GM12878 (cell line): ENCODE measurements around the gene ADGB. TPM values are rescaled to one million over a fixed set of nuclear protein-coding genes. Genes with fewer than 3 reads are reported as not detected.
"Not testable (repeated sequence)": the region's sequence is repeated elsewhere in the genome, so short reads cannot be mapped to it uniquely, and the experiment has no call there.

Experiments
- ATAC-seq: fragments of 200-7000 bp; cut with Tn5 transposase; 3 replicates; pipeline ENCODE4 v1.9.1; 2020; ENCODE audit warnings: mild to moderate bottlenecking, moderate library complexity
- BruUV-seq: library from RNA; stranded (reverse); fragments of 400-500 nt; replicated peaks from 2 replicates; lab custom pipeline; 2021; lab: Mats Ljungman, UMichigan
- CTCF ChIA-PET: fragments of 300-600 bp; sonication (Branson Sonifier 250); formaldehyde crosslinking; extraction: SDS; loops from one replicate; lab custom pipeline; 2021; ENCODE audit warnings: inconsistent platforms; lab: Yijun Ruan, JAX
- POLR2A ChIA-PET: fragments of 350-600 bp; formaldehyde crosslinking; extraction: SDS; loops from one replicate; lab custom pipeline; 2021; ENCODE audit warnings: inconsistent platforms; lab: Charles Lee
- RAD21 ChIA-PET: fragments of 300-600 bp; sonication (Branson Sonifier 250); formaldehyde crosslinking; loops from one replicate; lab custom pipeline; 2023; ENCODE audit warnings: antibody characterized with exemption; ENCODE audit not compliant: unreplicated experiment; lab: Charles Lee
- SMC1A ChIA-PET: fragments of 300-600 bp; sonication (Branson Sonifier 250); formaldehyde crosslinking; loops from one replicate; lab custom pipeline; 2023; ENCODE audit not compliant: unreplicated experiment, uncharacterized antibody; lab: Charles Lee
- DNase-seq: peaks from one replicate; pipeline ENCODE4 v3.0.0-alpha.2; 2011; ENCODE audit warnings: low read depth, low spot score
- FAIRE-seq: peaks from 3 replicates; lab custom pipeline; 2011; peaks lifted over from hg19 to GRCh38; lab: Jason Lieb, UNC
- H2AFZ ChIP-seq: 2 replicates; pipeline ENCODE4 v1.6.0; 2011; ENCODE audit warnings: low read depth, low read length, control low read depth; ENCODE audit not compliant: control insufficient read depth
- H3K27ac ChIP-seq: 2 replicates; pipeline ENCODE4 v1.5.1; 2011; ENCODE audit warnings: control low read depth; ENCODE audit not compliant: control insufficient read depth, insufficient read depth
- H3K27me3 ChIP-seq, 2 experiments: replicated peaks in 1 of 2; 2 replicates each; pipeline versions ENCODE4 v1.6.0 to v1.6.1; 2011; ENCODE audit warnings: low read length in 1 of 2; ENCODE audit not compliant: control insufficient read depth in 2 of 2, insufficient read depth in 2 of 2
- H3K36me3 ChIP-seq, 2 experiments: 2 replicates each; pipeline ENCODE4 v1.5.1; 2011; ENCODE audit warnings: low read length in 1 of 2; ENCODE audit not compliant: control insufficient read depth in 2 of 2, insufficient read depth in 2 of 2
- H3K4me1 ChIP-seq: 2 replicates; pipeline ENCODE4 v1.6.1; 2011; ENCODE audit warnings: mild to moderate bottlenecking, low read length, moderate library complexity, mixed read lengths; ENCODE audit not compliant: control insufficient read depth, insufficient read depth
- H3K4me2 ChIP-seq: 2 replicates; pipeline ENCODE4 v1.6.0; 2011; ENCODE audit warnings: control low read depth; ENCODE audit not compliant: control insufficient read depth, insufficient read depth
- H3K4me3 ChIP-seq: fragments of 200-600 bp; sonication (generic); 2 replicates; pipeline ENCODE4 v1.5.1; 2016
- H3K79me2 ChIP-seq: 2 replicates; pipeline ENCODE4 v1.6.0; 2011; ENCODE audit warnings: low read length; ENCODE audit not compliant: control insufficient read depth, insufficient read depth
- H3K9ac ChIP-seq: 2 replicates; pipeline ENCODE4 v1.8.0; 2011; ENCODE audit warnings: low read length, control low read depth, mixed read lengths; ENCODE audit not compliant: control insufficient read depth, insufficient read depth
- H3K9me3 ChIP-seq: replicated peaks from 3 replicates; pipeline ENCODE4 v1.5.1; 2011; ENCODE audit warnings: mild to moderate bottlenecking, low read length; ENCODE audit not compliant: control insufficient read depth, insufficient read depth
- H4K20me1 ChIP-seq: 2 replicates; pipeline ENCODE4 v1.6.0; 2011; ENCODE audit not compliant: control insufficient read depth, insufficient read depth
- CBFB ChIP-seq: IDR thresholded peaks from 2 replicates; pipeline ENCODE4 v1.6.1; 2016; ENCODE audit warnings: antibody characterized with exemption, low read depth
- CBX5 ChIP-seq: sonication (generic); IDR thresholded peaks from 2 replicates; pipeline ENCODE4 v1.6.1; 2016; ENCODE audit warnings: low read depth, moderate library complexity, mild to moderate bottlenecking, inconsistent platforms
- ETV6 ChIP-seq, 2 experiments: fragments of 450-650 bp in 1 of 2; IDR thresholded peaks in 1 of 2; conservative IDR thresholded peaks in 1 of 2; 2 replicates each; pipeline ENCODE4 v1.6.1; 2014; ENCODE audit warnings: antibody characterized with exemption in 1 of 2, borderline replicate concordance in 1 of 2, low read depth in 1 of 2, mild to moderate bottlenecking in 1 of 2, moderate library complexity in 1 of 2
- IRF4 ChIP-seq: IDR thresholded peaks from 2 replicates; pipeline ENCODE4 v1.6.1; 2011; ENCODE audit warnings: low read depth, low read length
- NFYA ChIP-seq: IDR thresholded peaks from 2 replicates; pipeline ENCODE4 v1.6.1; 2011; ENCODE audit warnings: low read depth, mild to moderate bottlenecking, low read length, improper control_type of control experiment, borderline replicate concordance
- POLR2AphosphoS2 ChIP-seq: IDR thresholded peaks from 2 replicates; pipeline ENCODE4 v1.6.1; 2011; ENCODE audit warnings: low read depth, mild to moderate bottlenecking, low read length, improper control_type of control experiment, moderate library complexity
- RELA ChIP-seq: fragments of 450-650 bp; IDR thresholded peaks from 2 replicates; pipeline ENCODE4 v1.8.0; 2014; ENCODE audit warnings: borderline replicate concordance; ENCODE audit not compliant: partially characterized antibody
- RELB ChIP-seq: fragments of 450-650 bp; IDR thresholded peaks from 2 replicates; pipeline ENCODE4 v1.6.1; 2017; ENCODE audit warnings: low read depth, mild to moderate bottlenecking, moderate library complexity
- USF1 ChIP-seq: IDR thresholded peaks from 2 replicates; pipeline ENCODE4 v1.6.1; 2011; ENCODE audit warnings: borderline replicate concordance, low read depth, mild to moderate bottlenecking, moderate library complexity, mixed read lengths, low read length; ENCODE audit not compliant: insufficient read depth; ENCODE audit errors: extremely low read length
- ZSCAN29 ChIP-seq: fragments of 450-650 bp; IDR thresholded peaks from 2 replicates; pipeline ENCODE4 v1.6.1; 2017; ENCODE audit warnings: mild to moderate bottlenecking, moderate library complexity
- WGBS: methylation state at CpG from one replicate; pipeline ENCODE4 v1.1.6; 2016; ENCODE audit warnings: low lambda C conversion rate; ENCODE audit not compliant: insufficient replicate concordance, insufficient coverage; ENCODE audit errors: missing lambda C conversion rate; 5-methylcytosine and 5-hydroxymethylcytosine counted together
- in situ Hi-C: fragments of 300-500 bp; cut with MboI; formaldehyde crosslinking; loops from 9 replicates; pipeline ENCODE4 v1.14.3; 2018; ENCODE audit warnings: mixed read lengths
- intact Hi-C: fragments of 100-400 bp; cut with micrococcal nuclease; formaldehyde crosslinking; loops from one replicate; pipeline ENCODE4 v1.14.2; 2022; ENCODE audit not compliant: unreplicated experiment
- polyA plus RNA-seq, 11 experiments: library from polyadenylated mRNA; depleted of rRNA in 4 of 11; unstranded in 6 of 11; stranded (reverse) in 5 of 11; fragments of >200 nt; fragmentation: Nextera tagmentation in 4 of 11; fragmentation: Illumina TruSeq in 1 of 11; extraction: Ambion mirVana in 4 of 11; extraction: Trizol in 1 of 11; gene quantifications; 1 replicate in 1 of 11; 2 replicates in 10 of 11; pipeline versions ENCODE4 v1.2.1 to v1.2.3, GENCODE V29; 2011 to 2016; ENCODE audit warnings: inconsistent platforms in 2 of 11, missing spikeins in 2 of 11, low read depth in 1 of 11
- total RNA-seq, 4 experiments: library from RNA; depleted of rRNA in 3 of 4; stranded (reverse); fragments of >200 nt in 3 of 4; fragmentation: Illumina TruSeq in 1 of 4; extraction: Trizol in 1 of 4; gene quantifications; 2 replicates each; pipeline versions ENCODE4 v1.2.1 to v1.2.3, GENCODE V29; 2013 to 2021
- TF ChIP-seq, protein P1 (sequence below): IDR thresholded peaks from 2 replicates; pipeline ENCODE4 v1.6.1; 2011; ENCODE audit warnings: low read depth, low read length, improper control_type of control experiment, borderline replicate concordance

Gene ADGB
- total and polyA plus RNA-seq, 10 of the 15 experiments (the other 5 are each of a cell fraction or from before 2014, with no cell fraction given) = not detected

DNA sequence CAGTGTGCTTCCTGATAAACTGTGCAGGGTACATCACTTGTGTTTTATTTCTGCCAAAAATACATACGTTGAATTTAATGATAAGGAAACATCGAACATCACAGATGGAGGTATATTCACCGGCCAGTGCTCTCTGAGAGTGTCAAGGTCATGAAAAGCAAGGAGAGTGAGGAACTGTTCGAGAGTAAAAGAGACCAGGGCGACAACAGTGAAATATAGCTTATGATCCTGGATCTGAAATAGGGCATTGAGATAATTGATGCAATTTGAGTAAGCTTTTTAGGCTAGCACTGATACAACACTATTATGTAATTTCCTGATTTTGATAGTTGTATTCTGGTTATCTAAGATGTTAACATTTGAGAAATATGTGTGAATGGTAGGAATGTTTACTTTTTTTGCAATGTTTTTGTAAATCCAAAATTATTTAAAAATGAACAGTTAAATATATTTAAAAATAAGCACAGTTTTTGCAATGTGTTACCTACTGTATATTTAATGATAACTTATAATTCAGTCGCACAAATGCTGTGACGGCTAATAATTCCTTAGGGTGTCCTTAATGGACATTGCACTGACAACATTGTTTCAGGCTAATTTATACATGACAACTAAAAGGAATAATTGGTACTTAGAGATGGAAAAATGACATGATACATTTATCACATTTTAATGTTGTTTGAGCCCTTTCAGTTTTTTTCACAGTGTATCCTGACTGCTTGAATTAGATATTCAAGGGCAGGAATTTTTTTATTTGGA lies 45.2 kb upstream of the ADGB start (continued):
- no peak for TF ChIP-seq IRF4
- TF ChIP-seq, protein P1, sequence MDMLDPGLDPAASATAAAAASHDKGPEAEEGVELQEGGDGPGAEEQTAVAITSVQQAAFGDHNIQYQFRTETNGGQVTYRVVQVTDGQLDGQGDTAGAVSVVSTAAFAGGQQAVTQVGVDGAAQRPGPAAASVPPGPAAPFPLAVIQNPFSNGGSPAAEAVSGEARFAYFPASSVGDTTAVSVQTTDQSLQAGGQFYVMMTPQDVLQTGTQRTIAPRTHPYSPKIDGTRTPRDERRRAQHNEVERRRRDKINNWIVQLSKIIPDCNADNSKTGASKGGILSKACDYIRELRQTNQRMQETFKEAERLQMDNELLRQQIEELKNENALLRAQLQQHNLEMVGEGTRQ = no peak
- no peak for TF ChIP-seq ETV6 (conservative IDR thresholded peaks at IDR 0.05 in 1 of 2, IDR thresholded peaks at IDR 0.05 in 1 of 2; ENCODE audit: borderline replicate concordance in 1 of 2, low read depth in 1 of 2)

GRCh38 chr6:146560607-146561006 lies 38.2 kb upstream of the ADGB start:
- no peak overlapping the region for H3K9ac ChIP-seq
- POLR2A ChIA-PET = no interaction called here
- H2AFZ ChIP-seq = no peak overlapping the region
- SMC1A ChIA-PET = no interaction called here
- no peak for DNase-seq
- CTCF ChIA-PET = no interaction called here
- ATAC-seq = no peak
- no peaks in the 10 kb centered on the region for H3K27me3 ChIP-seq
- in situ Hi-C loops = no loop called here
- 0% methylated on average over 1 of the region's 1 CpG for WGBS
- H3K4me3 ChIP-seq = no peak overlapping the region
- RAD21 ChIA-PET = no interaction called here
- intact Hi-C loops = no loop called here
- H3K79me2 ChIP-seq = no peaks in the 10 kb centered on the region
- no peaks in the 10 kb centered on the region for H3K4me1 ChIP-seq
- H3K27ac ChIP-seq = no peak overlapping the region
- no peak for TF ChIP-seq POLR2AphosphoS2
- no peak for TF ChIP-seq RELB
- TF ChIP-seq NFYA = no peak
- TF ChIP-seq USF1 = no peak
- no peak for TF ChIP-seq ZSCAN29
- no peak for TF ChIP-seq CBX5
- no peak for TF ChIP-seq RELA
- TF ChIP-seq CBFB = no peak
- TF ChIP-seq, all 136 proteins: peak for 0
- H4K20me1 ChIP-seq = no peaks in the 10 kb centered on the region
- no peaks in the 10 kb centered on the region for H3K36me3 ChIP-seq
- no peak for FAIRE-seq
- H3K9me3 ChIP-seq = no peaks in the 10 kb centered on the region
- no peak overlapping the region for H3K4me2 ChIP-seq
- no TSS peak for BruUV-seq

- H3K36me3 ChIP-seq, BruUV-seq, H2AFZ ChIP-seq, POLR2A ChIA-PET, H3K79me2 ChIP-seq, H3K9me3 ChIP-seq, in situ Hi-C loops, H3K4me2 ChIP-seq, CTCF ChIA-PET, FAIRE-seq, H3K9ac ChIP-seq, H3K27ac ChIP-seq, H3K4me1 ChIP-seq, RAD21 ChIA-PET, SMC1A ChIA-PET, intact Hi-C loops, H3K27me3 ChIP-seq, H4K20me1 ChIP-seq, DNase-seq, H3K4me3 ChIP-seq: not testable (repeated sequence)
- WGBS = 17% methylated on average over 2 of the region's 2 CpGs
- ATAC-seq = peak; percentile 43
These were observed 32.1 kb upstream of the ADGB start for GRCh38 chr6:146566661-146567060.
